Glutamatergic neuron (in vitro differentiated cells): ENCODE measurements around the gene SV2B. TPM values are rescaled to one million over a fixed set of nuclear protein-coding genes. Genes with fewer than 3 reads are reported as not detected.
A peak's percentile ranks its signal among the peaks of the same experiment; 100 is the strongest.

Experiments used
- DNase-seq: peaks from one replicate; pipeline ENCODE4 v3.0.0; 2022
- H3K27ac Mint-ChIP-seq: one replicate; pipeline ENCODE4 v1.8.0; 2020; ENCODE audit warnings: mild to moderate bottlenecking, mixed read lengths, inconsistent platforms; ENCODE audit not compliant: unreplicated experiment
- H3K27me3 Mint-ChIP-seq: one replicate; pipeline ENCODE4 v1.8.0; 2020; ENCODE audit warnings: mild to moderate bottlenecking, moderate library complexity, mixed read lengths, inconsistent platforms; ENCODE audit not compliant: unreplicated experiment
- H3K36me3 Mint-ChIP-seq: one replicate; pipeline ENCODE4 v1.8.0; 2020; ENCODE audit warnings: mild to moderate bottlenecking, mixed read lengths, inconsistent platforms; ENCODE audit not compliant: unreplicated experiment
- H3K4me1 Mint-ChIP-seq: one replicate; pipeline ENCODE4 v1.8.0; 2020; ENCODE audit warnings: mild to moderate bottlenecking, low read depth, mixed read lengths, inconsistent platforms; ENCODE audit not compliant: unreplicated experiment
- H3K4me3 Mint-ChIP-seq: one replicate; pipeline ENCODE4 v1.8.0; 2020; ENCODE audit warnings: mild to moderate bottlenecking, mixed read lengths, inconsistent platforms; ENCODE audit not compliant: unreplicated experiment
- H3K9me3 Mint-ChIP-seq: one replicate; pipeline ENCODE4 v1.8.0; 2020; ENCODE audit warnings: mild to moderate bottlenecking, moderate library complexity, mixed read lengths, inconsistent platforms; ENCODE audit not compliant: unreplicated experiment
- CTCF ChIP-seq: fragments of 200-600 bp; sonication (generic); IDR thresholded peaks from one replicate; pipeline ENCODE4 v1.5.0; 2021; ENCODE audit not compliant: partially characterized antibody, unreplicated experiment
- total RNA-seq: library from RNA; stranded (reverse); fragmentation: NEBNext Ultra II Directional; extraction: Animal tissue kit (Norgen Biotek cat#: 25700); gene quantifications from one replicate; pipeline ENCODE4 v1.2.1, GENCODE V29; 2021; ENCODE audit not compliant: unreplicated experiment

SV2B gene
- total RNA-seq, 1 donor from 2014 or later: 7.1 TPM

GRCh38 chr15:91214675-91215590 lies 114.9 kb downstream of the SV2B start:
- Mint-ChIP-seq H3K27ac (no peak overlapping the region), H3K36me3 (peaks cover 8% of the 10 kb centered on the region), H3K9me3 (peaks cover 2% of the 10 kb centered on the region), H3K4me1 (peaks cover 5% of the 10 kb centered on the region), H3K4me3 (no peak overlapping the region), H3K27me3 (no peaks in the 10 kb centered on the region)
- no peak for DNase-seq
- no peak for TF ChIP-seq CTCF

- Mint-ChIP-seq H3K27ac (no peak overlapping the region), H3K9me3 (peaks cover 2% of the 10 kb centered on the region), H3K27me3 (no peaks in the 10 kb centered on the region), H3K4me3 (no peak overlapping the region), H3K4me1 (no peaks in the 10 kb centered on the region), H3K36me3 (peaks cover 8% of the 10 kb centered on the region)
- no peak for DNase-seq
- TF ChIP-seq CTCF: no peak
Measured at GRCh38 chr15:91216000-91216399, 115.9 kb downstream of the SV2B start.

- TF ChIP-seq CTCF: no peak
- Mint-ChIP-seq H3K27ac (no peak overlapping the region), H3K4me3 (no peak overlapping the region), H3K36me3 (peaks cover 3% of the 10 kb centered on the region), H3K9me3 (no peaks in the 10 kb centered on the region), H3K4me1 (peaks cover 3% of the 10 kb centered on the region), H3K27me3 (peaks cover 2% of the 10 kb centered on the region)
- no peak for DNase-seq
Measured at GRCh38 chr15:91219206-91219605, 119.1 kb downstream of the SV2B start.

GRCh38 chr15:91222052-91222451 lies 122.0 kb downstream of the SV2B start:
- H3K9me3 Mint-ChIP-seq: no peaks in the 10 kb centered on the region
- no peaks in the 10 kb centered on the region for H3K36me3 Mint-ChIP-seq
- H3K27me3 Mint-ChIP-seq: peaks cover 2% of the 10 kb centered on the region
- H3K4me3 Mint-ChIP-seq: no peak overlapping the region
- peak overlapping the region; percentile 19 for H3K27ac Mint-ChIP-seq
- peaks cover 10% of the 10 kb centered on the region for H3K4me1 Mint-ChIP-seq
- no peak for DNase-seq
- no peak for TF ChIP-seq CTCF

GRCh38 chr15:91223863-91224262 lies 123.8 kb downstream of the SV2B start:
- no peak overlapping the region for H3K27ac Mint-ChIP-seq
- no peak for DNase-seq
- H3K27me3 Mint-ChIP-seq: peaks cover 2% of the 10 kb centered on the region
- no peak for TF ChIP-seq CTCF
- H3K9me3 Mint-ChIP-seq: no peaks in the 10 kb centered on the region
- H3K36me3 Mint-ChIP-seq: no peaks in the 10 kb centered on the region
- H3K4me1 Mint-ChIP-seq: peaks cover 11% of the 10 kb centered on the region
- no peak overlapping the region for H3K4me3 Mint-ChIP-seq
